ENCODE measurements around the gene ALK. TPM values are rescaled to one million over a fixed set of nuclear protein-coding genes. Genes with fewer than 3 reads are reported as not detected.

Gene ALK
- total and polyA plus RNA-seq, 3 experiments from 2014 or later, result not detected

GRCh38 chr2:29900971-29901633 is 20.3 kb downstream of the ALK start:
- Mint-ChIP-seq H3K9me3 (no peaks in the 10 kb centered on the region), H3K4me1 (no peaks in the 10 kb centered on the region), H3K4me3 (no peak overlapping the region), H3K36me3 (no peaks in the 10 kb centered on the region), H3K27ac (no peak overlapping the region), H3K27me3 (peaks cover 14 to 47% of the 10 kb centered on the region in 2 donors)
- H3K27ac ChIP-seq (ENCODE audit: low read depth, low read length), result no peak overlapping the region
- no peak for DNase-seq
- CTCF ChIA-PET, result no interaction called here
- no peaks in the 10 kb centered on the region for H3K36me3 ChIP-seq (ENCODE audit: insufficient read depth, low read length)
- H3K27me3 ChIP-seq (ENCODE audit: insufficient read depth, low read length, poor library complexity, severe bottlenecking), result no peaks in the 10 kb centered on the region
- H3K4me3 ChIP-seq (ENCODE audit: low read length), result no peak overlapping the region
- POLR2A ChIA-PET, result no interaction called here
- no peaks in the 10 kb centered on the region for H3K9me3 ChIP-seq (ENCODE audit: low read length)
- no peaks in the 10 kb centered on the region for H3K4me1 ChIP-seq (ENCODE audit: insufficient read depth, low read length)

DNA sequence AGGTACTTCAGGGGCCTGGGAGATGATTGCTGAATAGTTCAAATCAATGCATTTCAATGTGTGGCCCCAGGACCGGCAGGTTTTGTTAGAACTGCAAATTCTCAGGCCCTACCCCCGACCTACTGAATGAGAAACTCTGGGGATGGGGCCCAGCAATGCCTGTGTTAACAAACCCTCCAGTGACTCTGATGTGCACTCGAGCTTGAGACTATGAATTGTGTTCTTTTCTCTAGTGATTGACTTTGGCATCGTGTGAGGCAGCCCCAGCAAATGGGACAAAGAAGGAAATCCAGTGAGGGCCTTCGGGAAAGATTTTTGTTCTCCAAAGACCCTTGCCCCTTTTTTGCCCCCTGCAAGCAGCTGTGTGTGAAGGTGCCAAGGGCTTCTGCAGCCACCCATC is 22.4 kb downstream of the ALK start:
- Histone ChIP-seq H3K27ac (ENCODE audit: low read depth, low read length) (no peak overlapping the region), H3K4me1 (ENCODE audit: insufficient read depth, low read length) (no peaks in the 10 kb centered on the region), H3K27me3 (ENCODE audit: insufficient read depth, low read length, poor library complexity, severe bottlenecking) (no peaks in the 10 kb centered on the region), H3K4me3 (ENCODE audit: low read length) (no peak overlapping the region), H3K36me3 (ENCODE audit: insufficient read depth, low read length) (no peaks in the 10 kb centered on the region), H3K9me3 (ENCODE audit: low read length) (no peaks in the 10 kb centered on the region)
- no peak overlapping the region for H3K4me3 Mint-ChIP-seq
- H3K27ac Mint-ChIP-seq, result no peak overlapping the region
- no peak for DNase-seq
- H3K4me1 Mint-ChIP-seq, result no peaks in the 10 kb centered on the region
- H3K36me3 Mint-ChIP-seq, result no peaks in the 10 kb centered on the region
- ChIA-PET CTCF (no interaction called here), POLR2A (no interaction called here)
- H3K9me3 Mint-ChIP-seq, result no peaks in the 10 kb centered on the region
- H3K27me3 Mint-ChIP-seq, result peaks cover 7 to 59% of the 10 kb centered on the region in 2 donors

GRCh38 chr2:29894822-29895614 is 26.4 kb downstream of the ALK start:
- peaks cover 0 to 2% (median 0%) of the 10 kb centered on the region in 5 donors for H3K9me3 Mint-ChIP-seq
- no peaks in the 10 kb centered on the region for H3K4me1 ChIP-seq (ENCODE audit: insufficient read depth, low read length)
- H3K4me3 Mint-ChIP-seq, result no peak overlapping the region
- H3K27me3 Mint-ChIP-seq, result peaks cover 5 to 50% of the 10 kb centered on the region in 2 donors
- POLR2A ChIA-PET, result no interaction called here
- no peaks in the 10 kb centered on the region for H3K9me3 ChIP-seq (ENCODE audit: low read length)
- H3K27ac Mint-ChIP-seq, result no peak overlapping the region
- no peaks in the 10 kb centered on the region for H3K36me3 ChIP-seq (ENCODE audit: insufficient read depth, low read length)
- CTCF ChIA-PET, result no interaction called here
- DNase-seq, result no peak
- H3K27ac ChIP-seq (ENCODE audit: low read depth, low read length), result no peak overlapping the region
- no peak overlapping the region for H3K4me3 ChIP-seq (ENCODE audit: low read length)
- no peaks in the 10 kb centered on the region for H3K27me3 ChIP-seq (ENCODE audit: insufficient read depth, low read length, poor library complexity, severe bottlenecking)
- H3K4me1 Mint-ChIP-seq, result no peaks in the 10 kb centered on the region
- no peaks in the 10 kb centered on the region for H3K36me3 Mint-ChIP-seq

DNA sequence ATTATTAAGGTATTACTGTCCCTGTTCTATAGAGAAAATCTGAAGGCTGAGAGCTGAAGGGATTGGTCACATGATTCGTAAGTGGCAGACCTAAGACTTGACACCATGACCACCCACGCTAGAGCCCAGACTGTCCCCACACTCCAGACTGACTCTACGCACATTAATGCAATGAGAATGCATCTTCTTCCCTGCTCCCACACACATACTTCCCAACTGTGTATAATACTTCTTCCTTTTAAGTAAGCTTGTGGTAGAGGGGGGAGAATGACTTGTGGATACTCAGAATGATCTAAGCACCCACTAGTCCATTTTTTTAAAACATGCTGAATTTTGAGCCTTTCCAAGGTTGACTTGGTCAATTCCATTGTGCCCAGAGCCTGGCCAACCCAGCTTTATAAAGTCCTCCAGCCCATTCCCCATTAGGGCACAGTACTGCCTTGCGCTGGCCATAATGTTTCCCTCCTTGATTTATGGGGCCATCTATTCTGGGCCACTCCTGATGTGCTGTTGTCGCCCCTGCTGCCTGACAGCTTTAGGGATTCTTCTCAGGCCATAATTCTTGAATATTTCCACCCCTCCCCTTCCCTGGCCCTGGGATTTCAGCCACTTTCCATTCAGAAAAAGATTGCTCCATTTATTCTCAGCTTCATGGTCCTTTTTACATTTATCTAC is 28.7 kb downstream of the ALK start:
- H3K9me3 Mint-ChIP-seq, result peaks cover 0 to 2% (median 0%) of the 10 kb centered on the region in 5 donors
- CTCF ChIA-PET, result no interaction called here
- Histone ChIP-seq H3K4me1 (ENCODE audit: insufficient read depth, low read length) (no peaks in the 10 kb centered on the region), H3K36me3 (ENCODE audit: insufficient read depth, low read length) (no peaks in the 10 kb centered on the region), H3K27me3 (ENCODE audit: insufficient read depth, low read length, poor library complexity, severe bottlenecking) (no peaks in the 10 kb centered on the region), H3K9me3 (ENCODE audit: low read length) (no peaks in the 10 kb centered on the region), H3K27ac (ENCODE audit: low read depth, low read length) (no peak overlapping the region), H3K4me3 (ENCODE audit: low read length) (no peak overlapping the region)
- H3K4me3 Mint-ChIP-seq, result no peak overlapping the region
- no peaks in the 10 kb centered on the region for H3K4me1 Mint-ChIP-seq
- H3K27ac Mint-ChIP-seq, result no peak overlapping the region
- peaks cover 7 to 44% of the 10 kb centered on the region in 2 donors for H3K27me3 Mint-ChIP-seq
- no peaks in the 10 kb centered on the region for H3K36me3 Mint-ChIP-seq
- DNase-seq, result no peak
- POLR2A ChIA-PET, result no interaction called here

DNA sequence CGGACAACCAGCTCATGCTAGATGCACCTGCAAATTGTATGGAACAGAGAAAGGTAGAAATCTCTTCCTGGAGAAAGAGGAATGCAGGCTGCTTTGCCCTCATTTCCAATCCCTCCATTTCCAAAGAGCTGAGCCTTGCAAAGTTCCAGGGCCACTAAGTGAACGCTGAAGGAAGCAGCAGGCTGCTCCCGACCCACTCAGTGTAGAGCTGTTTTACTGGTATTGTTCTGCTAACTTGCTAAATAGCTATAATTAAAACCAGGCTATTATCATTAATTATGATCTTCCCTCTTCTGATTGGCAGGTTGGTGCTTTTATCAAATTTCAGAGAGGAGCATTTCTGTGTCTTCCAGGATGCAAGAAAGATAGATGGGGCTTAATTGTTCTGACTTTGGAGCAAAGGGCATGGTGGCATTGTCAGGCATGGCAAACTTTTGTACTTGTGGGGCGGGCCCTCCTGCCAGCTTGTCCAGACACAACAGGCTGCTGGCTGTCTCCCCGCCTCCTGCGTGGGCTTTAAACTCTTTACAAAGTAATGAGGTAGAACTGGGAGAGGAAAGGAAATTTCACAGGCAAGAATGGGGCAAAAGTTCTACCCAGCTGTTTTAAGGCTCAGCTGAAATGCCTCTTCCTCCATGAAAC is 40.2 kb downstream of the ALK start:
- no peaks in the 10 kb centered on the region for H3K36me3 Mint-ChIP-seq
- peaks cover 7 to 40% of the 10 kb centered on the region in 2 donors for H3K27me3 Mint-ChIP-seq
- H3K4me1 Mint-ChIP-seq, result no peaks in the 10 kb centered on the region
- no peak overlapping the region for H3K27ac ChIP-seq (ENCODE audit: low read depth, low read length)
- H3K4me3 ChIP-seq (ENCODE audit: low read length), result no peak overlapping the region
- no peaks in the 10 kb centered on the region for H3K27me3 ChIP-seq (ENCODE audit: insufficient read depth, low read length, poor library complexity, severe bottlenecking)
- no peak overlapping the region for H3K4me3 Mint-ChIP-seq
- no peaks in the 10 kb centered on the region for H3K4me1 ChIP-seq (ENCODE audit: insufficient read depth, low read length)
- no peak overlapping the region for H3K27ac Mint-ChIP-seq
- ChIA-PET CTCF (no interaction called here), POLR2A (no interaction called here)
- H3K9me3 Mint-ChIP-seq, result peaks cover 0 to 4% (median 0%) of the 10 kb centered on the region in 5 donors
- DNase-seq, result no peak
- H3K9me3 ChIP-seq (ENCODE audit: low read length), result no peaks in the 10 kb centered on the region
- H3K36me3 ChIP-seq (ENCODE audit: insufficient read depth, low read length), result no peaks in the 10 kb centered on the region

GRCh38 chr2:29880084-29880483 is 41.3 kb downstream of the ALK start:
- Histone ChIP-seq H3K27ac (ENCODE audit: low read depth, low read length) (no peak overlapping the region), H3K27me3 (ENCODE audit: insufficient read depth, low read length, poor library complexity, severe bottlenecking) (no peaks in the 10 kb centered on the region), H3K9me3 (ENCODE audit: low read length) (no peaks in the 10 kb centered on the region), H3K4me1 (ENCODE audit: insufficient read depth, low read length) (no peaks in the 10 kb centered on the region), H3K4me3 (ENCODE audit: low read length) (no peak overlapping the region), H3K36me3 (ENCODE audit: insufficient read depth, low read length) (no peaks in the 10 kb centered on the region)
- Mint-ChIP-seq H3K27me3 (peaks cover 7 to 36% of the 10 kb centered on the region in 2 donors), H3K9me3 (peaks cover 0 to 4% (median 0%) of the 10 kb centered on the region in 5 donors), H3K4me1 (no peaks in the 10 kb centered on the region), H3K4me3 (no peak overlapping the region), H3K36me3 (no peaks in the 10 kb centered on the region), H3K27ac (no peak overlapping the region)
- DNase-seq, result no peak
- CTCF ChIA-PET, result no interaction called here
- POLR2A ChIA-PET, result no interaction called here

- H3K4me1 Mint-ChIP-seq, result no peaks in the 10 kb centered on the region
- DNase-seq, result no peak
- Histone ChIP-seq H3K27ac (ENCODE audit: low read depth, low read length) (no peak overlapping the region), H3K27me3 (ENCODE audit: insufficient read depth, low read length, poor library complexity, severe bottlenecking) (no peaks in the 10 kb centered on the region), H3K4me3 (ENCODE audit: low read length) (no peak overlapping the region), H3K9me3 (ENCODE audit: low read length) (no peaks in the 10 kb centered on the region), H3K36me3 (ENCODE audit: insufficient read depth, low read length) (no peaks in the 10 kb centered on the region), H3K4me1 (ENCODE audit: insufficient read depth, low read length) (no peaks in the 10 kb centered on the region)
- H3K36me3 Mint-ChIP-seq, result no peaks in the 10 kb centered on the region
- H3K9me3 Mint-ChIP-seq, result peaks cover 0 to 4% (median 0%) of the 10 kb centered on the region in 5 donors
- H3K4me3 Mint-ChIP-seq, result no peak overlapping the region
- CTCF ChIA-PET, result no interaction called here
- no peak overlapping the region for H3K27ac Mint-ChIP-seq
- POLR2A ChIA-PET, result no interaction called here
- peaks cover 6 to 36% of the 10 kb centered on the region in 2 donors for H3K27me3 Mint-ChIP-seq
Measured at GRCh38 chr2:29879456-29879855, 41.9 kb downstream of the ALK start.

- no peaks in the 10 kb centered on the region for H3K27me3 ChIP-seq (ENCODE audit: insufficient read depth, low read length, poor library complexity, severe bottlenecking)
- DNase-seq, result no peak
- Mint-ChIP-seq H3K4me3 (no peak overlapping the region), H3K4me1 (no peaks in the 10 kb centered on the region), H3K27ac (no peak overlapping the region), H3K9me3 (no peaks in the 10 kb centered on the region), H3K36me3 (no peaks in the 10 kb centered on the region), H3K27me3 (peaks cover 5 to 36% of the 10 kb centered on the region in 2 donors)
- CTCF ChIA-PET, result no interaction called here
- H3K27ac ChIP-seq (ENCODE audit: low read depth, low read length), result no peak overlapping the region
- no peak overlapping the region for H3K4me3 ChIP-seq (ENCODE audit: low read length)
- no peaks in the 10 kb centered on the region for H3K4me1 ChIP-seq (ENCODE audit: insufficient read depth, low read length)
- POLR2A ChIA-PET, result no interaction called here
- H3K9me3 ChIP-seq (ENCODE audit: low read length), result no peaks in the 10 kb centered on the region
- H3K36me3 ChIP-seq (ENCODE audit: insufficient read depth, low read length), result no peaks in the 10 kb centered on the region
Measured at GRCh38 chr2:29878898-29879297, 42.5 kb downstream of the ALK start.
